NCI-H1048 (cell line): ENCODE measurements around the gene OR52K1.
"Not testable (repeated sequence)": the region's sequence is repeated elsewhere in the genome, so short reads cannot be mapped to it uniquely, and the experiment has no call there.

Source experiments
- DNase-seq: peaks from one replicate; lab custom pipeline; 2025; lab: John Stamatoyannopoulos, UW

Gene OR52K1

GRCh38 chr11:4482445-4482844, at the start of gene OR52K1:
Gene OR52K1 (plus strand): TSS chr11:4482646. CDS start chr11:4488901, 6,255 bp downstream.
- DNase-seq, result no peak

- DNase-seq, result no peak
Observed at GRCh38 chr11:4433856-4434255, 48.6 kb upstream of the OR52K1 start.

- DNase-seq, result no peak
Observed at GRCh38 chr11:4436411-4436810, 46.0 kb upstream of the OR52K1 start.

- no peak for DNase-seq
Observed at GRCh38 chr11:4441515-4441914, 40.9 kb upstream of the OR52K1 start.

- no peak for DNase-seq
Observed at GRCh38 chr11:4443232-4443891, 39.1 kb upstream of the OR52K1 start.

GRCh38 chr11:4448995-4449394, 33.5 kb upstream of the OR52K1 start, which contains the start of gene OR52K2:
Gene OR52K2 (plus strand): TSS chr11:4449295. CDS start chr11:4449340, 45 bp downstream.
- DNase-seq, result no peak

- no peak for DNase-seq
Observed at GRCh38 chr11:4453118-4453517, 29.3 kb upstream of the OR52K1 start.

GRCh38 chr11:4454021-4454420, 28.4 kb upstream of the OR52K1 start:
- DNase-seq, result no peak

GRCh38 chr11:4455419-4455818, 27.0 kb upstream of the OR52K1 start:
- no peak for DNase-seq

- no peak for DNase-seq
Observed at GRCh38 chr11:4459500-4459899, 22.9 kb upstream of the OR52K1 start.

GRCh38 chr11:4460151-4460550, 22.3 kb upstream of the OR52K1 start:
- DNase-seq, result no peak

- DNase-seq, result no peak
Observed at GRCh38 chr11:4464216-4465159, 18.0 kb upstream of the OR52K1 start.

GRCh38 chr11:4465407-4465806, 17.0 kb upstream of the OR52K1 start:
- DNase-seq, result no peak

GRCh38 chr11:4466131-4466870, 16.1 kb upstream of the OR52K1 start:
- DNase-seq, result no peak

- no peak for DNase-seq
Observed at GRCh38 chr11:4466871-4467442, 15.5 kb upstream of the OR52K1 start.

- no peak for DNase-seq
Observed at GRCh38 chr11:4467811-4468606, 14.4 kb upstream of the OR52K1 start.

- DNase-seq, result no peak
Observed at GRCh38 chr11:4479644-4480043, 2.8 kb upstream of the OR52K1 start.

- DNase-seq, result no peak
Observed at GRCh38 chr11:4480577-4481239, 1.7 kb upstream of the OR52K1 start.

GRCh38 chr11:4481240-4481582, 1.2 kb upstream of the OR52K1 start:
- DNase-seq, result no peak

- no peak for DNase-seq
Observed at GRCh38 chr11:4484310-4484709, 1.9 kb downstream of the OR52K1 start.

- not testable (repeated sequence) for DNase-seq
Observed at GRCh38 chr11:4491405-4491804, 9.0 kb downstream of the OR52K1 start.
